IgD-negative memory B cell (primary cell): ENCODE results near the gene HDLBP. TPM values are rescaled to one million over a fixed set of nuclear protein-coding genes. Genes with fewer than 3 reads are reported as not detected.

Source experiments
- H3K27ac Mint-ChIP-seq, 3 donors: one replicate each; pipeline ENCODE4 v1.8.0; 2020 to 2022; ENCODE audit warnings: mild to moderate bottlenecking in 3 of 3, mixed read lengths in 3 of 3, moderate library complexity in 1 of 3
- H3K27me3 Mint-ChIP-seq: one replicate; pipeline ENCODE4 v1.8.0; 2021; ENCODE audit warnings: mixed read lengths
- H3K36me3 Mint-ChIP-seq: one replicate; pipeline ENCODE4 v1.8.0; 2020; ENCODE audit warnings: mild to moderate bottlenecking, mixed read lengths
- H3K4me1 Mint-ChIP-seq, 3 donors: one replicate each; pipeline ENCODE4 v1.8.0; 2020 to 2022; ENCODE audit warnings: mixed read lengths in 3 of 3, mild to moderate bottlenecking in 1 of 3
- H3K4me3 Mint-ChIP-seq, 4 donors: one replicate each; pipeline ENCODE4 v1.8.0; 2020 to 2022; ENCODE audit warnings: mild to moderate bottlenecking in 4 of 4, mixed read lengths in 4 of 4, moderate library complexity in 3 of 4
- H3K9me3 Mint-ChIP-seq, 3 donors: one replicate each; pipeline ENCODE4 v1.8.0; 2020 to 2021; ENCODE audit warnings: mixed read lengths in 3 of 3, mild to moderate bottlenecking in 1 of 3
- polyA plus RNA-seq: library from polyadenylated mRNA; unstranded; fragments of 300-500 nt; fragmentation: Illumina TruSeq; gene quantifications from one replicate; pipeline ENCODE4 v1.2.3, GENCODE V29; 2021

HDLBP gene
- polyA plus RNA-seq, 1 donor from 2014 or later = 55.3 TPM

DNA sequence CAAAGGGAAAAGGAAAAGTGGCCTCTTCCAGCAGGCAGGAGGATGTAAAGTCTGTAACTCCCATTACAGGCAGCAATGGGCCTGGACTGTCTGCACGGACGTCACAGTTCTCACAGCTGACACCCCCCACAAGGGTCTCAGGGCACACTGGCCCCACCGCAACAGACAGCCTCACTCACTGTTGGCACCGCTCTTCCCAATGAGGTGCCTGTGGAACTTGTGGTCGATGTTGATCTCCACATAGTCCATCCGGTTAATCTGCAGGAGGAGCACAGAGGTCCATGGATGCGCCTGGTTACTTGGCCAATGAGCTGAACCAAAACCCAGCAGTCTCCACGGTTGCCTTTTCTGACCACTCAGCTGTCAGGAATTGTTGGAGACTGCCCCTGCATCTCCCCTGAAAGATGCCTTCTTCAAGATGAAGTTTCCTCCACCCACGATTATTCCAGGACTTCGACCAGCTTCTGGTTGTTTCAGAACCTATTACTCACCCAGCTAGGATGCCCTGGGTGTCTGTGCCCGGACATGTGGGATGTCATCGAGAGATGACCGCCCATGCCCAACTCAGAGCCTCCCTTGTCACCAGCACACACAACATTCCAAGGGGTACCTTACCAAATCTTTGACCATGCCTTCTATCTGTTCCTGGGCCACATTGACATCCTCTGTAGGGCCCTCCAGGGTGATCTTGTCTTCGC is 62.5 kb downstream of the HDLBP start:
- Mint-ChIP-seq H3K27ac (peak overlapping the region in 1 of 3 donors; percentile 31), H3K4me1 (no peaks in the 10 kb centered on the region), H3K9me3 (no peaks in the 10 kb centered on the region), H3K4me3 (no peak overlapping the region), H3K36me3 (peaks cover 5% of the 10 kb centered on the region), H3K27me3 (no peaks in the 10 kb centered on the region)

- no peaks in the 10 kb centered on the region for H3K9me3 Mint-ChIP-seq
- H3K27ac Mint-ChIP-seq = no peak overlapping the region
- no peaks in the 10 kb centered on the region for H3K27me3 Mint-ChIP-seq
- H3K36me3 Mint-ChIP-seq = peaks cover 5% of the 10 kb centered on the region
- no peaks in the 10 kb centered on the region for H3K4me1 Mint-ChIP-seq
- H3K4me3 Mint-ChIP-seq = no peak overlapping the region
Observed at GRCh38 chr2:241249654-241250053, 65.8 kb downstream of the HDLBP start.

GRCh38 chr2:241248897-241249296 is 66.6 kb downstream of the HDLBP start:
- Mint-ChIP-seq H3K27ac (peak overlapping the region in 1 of 3 donors; percentile 80), H3K9me3 (no peaks in the 10 kb centered on the region), H3K4me3 (no peak overlapping the region), H3K27me3 (no peaks in the 10 kb centered on the region), H3K36me3 (peaks cover 5% of the 10 kb centered on the region), H3K4me1 (no peaks in the 10 kb centered on the region)

- peak overlapping the region in 1 of 3 donors; percentile 80 for H3K27ac Mint-ChIP-seq
Observed at GRCh38 chr2:241248289-241248688, 67.2 kb downstream of the HDLBP start.

GRCh38 chr2:241244368-241244767 is 71.1 kb downstream of the HDLBP start:
- no peak overlapping the region for H3K4me3 Mint-ChIP-seq
- no peaks in the 10 kb centered on the region for H3K4me1 Mint-ChIP-seq
- H3K36me3 Mint-ChIP-seq = peaks cover 1% of the 10 kb centered on the region
- no peaks in the 10 kb centered on the region for H3K9me3 Mint-ChIP-seq
- no peak overlapping the region for H3K27ac Mint-ChIP-seq
- H3K27me3 Mint-ChIP-seq = no peaks in the 10 kb centered on the region

More at GRCh38 chr2:241248289-241248688, 67.2 kb downstream of the HDLBP start:
- no peak overlapping the region for H3K4me3 Mint-ChIP-seq
- H3K9me3 Mint-ChIP-seq = no peaks in the 10 kb centered on the region
- no peaks in the 10 kb centered on the region for H3K4me1 Mint-ChIP-seq
- H3K36me3 Mint-ChIP-seq = peaks cover 5% of the 10 kb centered on the region
- H3K27me3 Mint-ChIP-seq = no peaks in the 10 kb centered on the region

GRCh38 chr2:241242306-241242705 is 73.2 kb downstream of the HDLBP start:
- Mint-ChIP-seq H3K27ac (peak overlapping the region in 2 of 3 donors; percentile 46 to 77), H3K27me3 (no peaks in the 10 kb centered on the region), H3K9me3 (no peaks in the 10 kb centered on the region), H3K36me3 (peaks cover 2% of the 10 kb centered on the region), H3K4me3 (no peak overlapping the region), H3K4me1 (no peaks in the 10 kb centered on the region)

DNA sequence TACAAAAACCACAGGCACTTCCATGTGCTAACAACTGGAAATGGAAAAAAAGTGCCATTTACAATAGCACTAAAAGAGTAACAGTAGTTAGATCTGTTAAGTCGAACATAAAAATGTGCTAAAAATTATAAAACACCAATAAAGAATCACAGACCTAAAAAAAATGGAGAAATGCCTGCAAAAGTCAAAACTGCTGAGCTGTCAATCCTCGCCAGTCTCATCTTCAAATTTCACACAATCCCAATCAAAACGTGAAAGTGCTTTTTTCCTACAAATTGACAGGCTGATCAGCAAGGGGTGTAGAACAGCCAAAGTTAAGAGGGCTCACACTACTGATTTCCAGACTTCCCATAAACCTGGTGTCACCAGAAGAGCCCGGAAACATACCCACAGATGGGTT is 73.8 kb downstream of the HDLBP start:
- no peaks in the 10 kb centered on the region for H3K9me3 Mint-ChIP-seq
- H3K36me3 Mint-ChIP-seq = peaks cover 2% of the 10 kb centered on the region
- H3K4me3 Mint-ChIP-seq = no peak overlapping the region
- H3K4me1 Mint-ChIP-seq = no peaks in the 10 kb centered on the region
- H3K27ac Mint-ChIP-seq = no peak overlapping the region
- no peaks in the 10 kb centered on the region for H3K27me3 Mint-ChIP-seq

- Mint-ChIP-seq H3K36me3 (peaks cover 7% of the 10 kb centered on the region), H3K27ac (no peak overlapping the region), H3K4me3 (no peak overlapping the region), H3K27me3 (no peaks in the 10 kb centered on the region), H3K9me3 (no peaks in the 10 kb centered on the region), H3K4me1 (peaks cover 0 to 1% (median 0%) of the 10 kb centered on the region in 3 donors)
Observed at GRCh38 chr2:241240320-241241004, 75.0 kb downstream of the HDLBP start.

DNA sequence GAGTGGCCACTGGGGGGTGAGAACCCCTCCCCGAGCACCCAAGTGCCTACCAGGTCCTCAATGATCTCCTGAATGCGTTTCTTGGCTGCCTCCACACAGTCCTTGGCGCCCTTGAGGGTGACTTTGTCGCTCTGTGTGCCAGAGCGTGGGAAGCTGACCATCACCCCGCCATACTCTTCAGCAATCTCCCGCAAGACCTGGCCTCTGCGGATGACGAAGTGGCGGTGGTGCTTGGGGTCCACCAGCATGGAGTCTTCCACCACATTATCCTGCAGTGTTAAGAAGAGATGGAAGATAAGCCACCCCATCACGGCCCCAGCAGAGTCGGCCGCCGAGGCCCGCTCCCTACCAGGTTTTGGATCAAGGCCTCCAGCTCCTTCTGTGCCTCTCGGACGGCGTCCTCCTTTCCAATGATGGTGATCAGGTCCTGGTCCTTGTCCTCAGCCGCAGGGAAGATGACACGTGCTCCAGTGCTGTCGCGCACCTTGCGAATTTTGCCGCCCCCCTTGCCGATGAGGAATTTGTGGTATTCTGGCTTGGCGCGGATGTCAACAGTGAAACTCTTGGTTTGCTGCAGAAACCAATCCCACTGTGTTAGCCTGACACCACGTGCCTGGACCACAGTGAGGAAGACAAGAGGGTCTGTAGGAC is 75.8 kb downstream of the HDLBP start:
- peaks cover 0 to 1% (median 0%) of the 10 kb centered on the region in 3 donors for H3K4me1 Mint-ChIP-seq
- H3K9me3 Mint-ChIP-seq = no peaks in the 10 kb centered on the region
- H3K27me3 Mint-ChIP-seq = no peaks in the 10 kb centered on the region
- no peak overlapping the region for H3K27ac Mint-ChIP-seq
- peaks cover 7% of the 10 kb centered on the region for H3K36me3 Mint-ChIP-seq
- no peak overlapping the region for H3K4me3 Mint-ChIP-seq

- H3K4me1 Mint-ChIP-seq = peaks cover 0 to 1% (median 0%) of the 10 kb centered on the region in 3 donors
- H3K27ac Mint-ChIP-seq = no peak overlapping the region
- H3K4me3 Mint-ChIP-seq = no peak overlapping the region
- no peaks in the 10 kb centered on the region for H3K27me3 Mint-ChIP-seq
- no peaks in the 10 kb centered on the region for H3K9me3 Mint-ChIP-seq
- H3K36me3 Mint-ChIP-seq = peaks cover 7% of the 10 kb centered on the region
Observed at GRCh38 chr2:241238693-241239198, 76.7 kb downstream of the HDLBP start.

GRCh38 chr2:241237949-241238371 is 77.5 kb downstream of the HDLBP start:
- peaks cover 10% of the 10 kb centered on the region for H3K36me3 Mint-ChIP-seq
- H3K4me3 Mint-ChIP-seq = no peak overlapping the region
- no peaks in the 10 kb centered on the region for H3K27me3 Mint-ChIP-seq
- H3K4me1 Mint-ChIP-seq = peaks cover 0 to 1% (median 0%) of the 10 kb centered on the region in 3 donors
- H3K27ac Mint-ChIP-seq = no peak overlapping the region
- H3K9me3 Mint-ChIP-seq = no peaks in the 10 kb centered on the region

GRCh38 chr2:241237047-241237446 is 78.4 kb downstream of the HDLBP start:
- peaks cover 10% of the 10 kb centered on the region for H3K36me3 Mint-ChIP-seq
- H3K27me3 Mint-ChIP-seq = no peaks in the 10 kb centered on the region
- H3K4me3 Mint-ChIP-seq = no peak overlapping the region
- peaks cover 0 to 1% (median 0%) of the 10 kb centered on the region in 3 donors for H3K4me1 Mint-ChIP-seq
- H3K27ac Mint-ChIP-seq = peak overlapping the region in 1 of 3 donors; percentile 35
- H3K9me3 Mint-ChIP-seq = no peaks in the 10 kb centered on the region

- Mint-ChIP-seq H3K9me3 (no peaks in the 10 kb centered on the region), H3K27ac (no peak overlapping the region), H3K4me1 (peaks cover 0 to 1% (median 0%) of the 10 kb centered on the region in 3 donors), H3K27me3 (no peaks in the 10 kb centered on the region), H3K4me3 (no peak overlapping the region), H3K36me3 (peaks cover 14% of the 10 kb centered on the region)
Observed at GRCh38 chr2:241235859-241236593, 79.4 kb downstream of the HDLBP start.

- Mint-ChIP-seq H3K9me3 (no peaks in the 10 kb centered on the region), H3K27me3 (no peaks in the 10 kb centered on the region), H3K4me1 (peaks cover 0 to 1% (median 0%) of the 10 kb centered on the region in 3 donors), H3K4me3 (no peak overlapping the region), H3K27ac (no peak overlapping the region), H3K36me3 (peaks cover 16% of the 10 kb centered on the region)
Observed at GRCh38 chr2:241234962-241235740, 80.3 kb downstream of the HDLBP start.
